GM19351 (cell line): ENCODE measurements around the gene MBIP.
"Not testable (repeated sequence)": the region's sequence is repeated elsewhere in the genome, so short reads cannot be mapped to it uniquely, and the experiment has no call there.

Experiments
- ATAC-seq: cut with Tn5 transposase; IDR thresholded peaks from one replicate; pipeline ENCODE4 v1.9.1; 2021; ENCODE audit warnings: mild to moderate bottlenecking, moderate library complexity; ENCODE audit not compliant: unreplicated experiment

The MBIP gene

GRCh38 chr14:36320200-36320896 lies at the start of gene MBIP:
Gene MBIP, minus strand, starts transcription at chr14:36320637. Its CDS starts 49 bp downstream, at chr14:36320588.
- peak; percentile 95 for ATAC-seq

- no peak for ATAC-seq
Observed at GRCh38 chr14:36367985-36368774, 47.7 kb upstream of the MBIP start.

- ATAC-seq: no peak
Observed at GRCh38 chr14:36365766-36366165, 45.3 kb upstream of the MBIP start.

- ATAC-seq: no peak
Observed at GRCh38 chr14:36363704-36364103, 43.3 kb upstream of the MBIP start.

GRCh38 chr14:36362648-36363047 lies 42.2 kb upstream of the MBIP start:
- no peak for ATAC-seq

- ATAC-seq: no peak
Observed at GRCh38 chr14:36361210-36361853, 40.9 kb upstream of the MBIP start.

- no peak for ATAC-seq
Observed at GRCh38 chr14:36356862-36357261, 36.4 kb upstream of the MBIP start.

- ATAC-seq: no peak
Observed at GRCh38 chr14:36346052-36346451, 25.6 kb upstream of the MBIP start.

GRCh38 chr14:36344211-36344610 lies 23.8 kb upstream of the MBIP start:
- ATAC-seq: no peak

- ATAC-seq: not testable (repeated sequence)
Observed at GRCh38 chr14:36341811-36342210, 21.4 kb upstream of the MBIP start.

GRCh38 chr14:36340276-36340890 lies 19.9 kb upstream of the MBIP start:
- no peak for ATAC-seq

GRCh38 chr14:36339816-36340215 lies 19.4 kb upstream of the MBIP start:
- ATAC-seq: no peak

GRCh38 chr14:36333119-36333518 lies 12.7 kb upstream of the MBIP start:
- no peak for ATAC-seq

- ATAC-seq: not testable (repeated sequence)
Observed at GRCh38 chr14:36327573-36327972, 7.1 kb upstream of the MBIP start.

GRCh38 chr14:36325853-36326252 lies 5.4 kb upstream of the MBIP start:
- no peak for ATAC-seq

GRCh38 chr14:36324897-36325296 lies 4.5 kb upstream of the MBIP start:
- ATAC-seq: no peak

- ATAC-seq: peak; percentile 27
Observed at GRCh38 chr14:36320897-36321381, 502 bp upstream of the MBIP start.

GRCh38 chr14:36319899-36320199 lies 588 bp downstream of the MBIP start:
- no peak for ATAC-seq

GRCh38 chr14:36317650-36318049 lies 2.8 kb downstream of the MBIP start:
- ATAC-seq: no peak

- no peak for ATAC-seq
Observed at GRCh38 chr14:36316131-36316530, 4.3 kb downstream of the MBIP start.

GRCh38 chr14:36315159-36315853 lies 5.1 kb downstream of the MBIP start:
- peak; percentile 61 for ATAC-seq
